Anterior cingulate cortex (tissue), 58 donors: ENCODE data around the gene YRDC.
A peak's percentile ranks its signal among the peaks of the same experiment; 100 is the strongest.

Source experiments
- DNase-seq, 58 donors: peaks; one replicate each; lab custom pipeline; 2025; lab: John Stamatoyannopoulos, UW

The YRDC gene, protein sequence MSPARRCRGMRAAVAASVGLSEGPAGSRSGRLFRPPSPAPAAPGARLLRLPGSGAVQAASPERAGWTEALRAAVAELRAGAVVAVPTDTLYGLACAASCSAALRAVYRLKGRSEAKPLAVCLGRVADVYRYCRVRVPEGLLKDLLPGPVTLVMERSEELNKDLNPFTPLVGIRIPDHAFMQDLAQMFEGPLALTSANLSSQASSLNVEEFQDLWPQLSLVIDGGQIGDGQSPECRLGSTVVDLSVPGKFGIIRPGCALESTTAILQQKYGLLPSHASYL

DNA sequence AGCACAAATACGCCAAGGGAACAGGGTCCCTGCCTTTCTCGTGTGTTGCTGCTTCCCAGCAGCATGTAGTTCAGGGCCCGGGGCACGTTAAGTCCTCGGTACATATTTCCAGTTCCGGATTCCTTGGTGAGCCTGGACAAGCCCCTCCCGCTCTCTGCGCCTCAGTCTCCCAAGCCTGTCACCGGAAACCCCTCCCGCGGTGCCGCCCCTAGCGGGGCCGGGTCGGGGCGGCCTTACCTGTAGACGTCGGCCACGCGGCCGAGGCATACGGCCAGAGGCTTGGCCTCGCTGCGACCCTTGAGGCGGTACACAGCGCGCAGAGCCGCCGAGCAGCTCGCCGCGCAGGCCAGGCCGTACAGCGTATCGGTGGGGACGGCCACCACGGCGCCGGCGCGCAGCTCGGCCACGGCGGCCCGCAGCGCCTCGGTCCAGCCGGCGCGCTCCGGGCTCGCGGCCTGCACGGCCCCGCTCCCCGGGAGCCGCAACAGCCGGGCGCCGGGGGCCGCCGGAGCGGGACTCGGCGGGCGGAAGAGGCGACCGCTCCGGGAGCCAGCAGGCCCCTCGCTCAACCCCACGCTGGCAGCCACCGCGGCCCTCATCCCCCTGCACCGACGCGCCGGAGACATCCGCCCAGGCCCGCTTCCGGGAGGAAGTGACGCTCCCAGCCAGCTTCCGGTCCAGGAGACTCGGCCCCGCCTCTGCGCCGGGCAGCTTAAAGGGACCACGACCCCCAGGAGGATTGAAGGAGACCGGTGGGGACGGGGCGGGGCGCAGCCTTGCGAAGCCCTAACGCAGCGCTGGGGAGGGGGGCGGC lies at the start of gene YRDC, which contains the start of gene C1orf122:
YRDC (minus strand) TSS at position 654 of the 814 bp plus-strand sequence; CDS start at position 626, 28 bp downstream.
C1orf122 (plus strand) TSS at position 236 of the 814 bp plus-strand sequence. CDS start 615 bp downstream, outside the sequence.
- peak; percentile 46 to 97 (median 91) for DNase-seq

GRCh38 chr1:37854406-37854805 lies 46.4 kb upstream of the YRDC start:
- DNase-seq: no peak

- no peak for DNase-seq
These were observed 45.1 kb upstream of the YRDC start for GRCh38 chr1:37853157-37853556.

DNA sequence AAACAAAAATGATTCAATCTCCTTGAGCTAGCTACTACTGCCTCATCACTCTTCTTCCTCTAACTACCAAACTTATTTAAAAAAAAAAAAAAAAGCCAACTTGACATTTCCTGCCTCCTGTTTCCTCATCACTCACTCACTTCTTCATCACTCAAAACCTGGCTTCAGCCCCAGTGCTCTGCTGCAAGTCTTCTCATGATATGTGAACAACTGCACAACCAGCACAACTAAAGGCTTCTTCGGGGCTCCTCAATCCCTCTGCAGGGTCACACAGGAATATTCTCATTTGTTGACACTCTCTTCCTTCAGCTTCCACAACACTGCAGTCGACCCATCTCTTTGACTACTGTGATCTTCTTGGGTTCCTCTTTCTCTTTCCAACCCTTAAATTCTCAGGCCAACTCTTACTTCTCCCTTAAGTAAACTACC lies 43.8 kb upstream of the YRDC start:
- DNase-seq: no peak

- no peak for DNase-seq
These were observed 43.3 kb upstream of the YRDC start for GRCh38 chr1:37851262-37851661.

DNA sequence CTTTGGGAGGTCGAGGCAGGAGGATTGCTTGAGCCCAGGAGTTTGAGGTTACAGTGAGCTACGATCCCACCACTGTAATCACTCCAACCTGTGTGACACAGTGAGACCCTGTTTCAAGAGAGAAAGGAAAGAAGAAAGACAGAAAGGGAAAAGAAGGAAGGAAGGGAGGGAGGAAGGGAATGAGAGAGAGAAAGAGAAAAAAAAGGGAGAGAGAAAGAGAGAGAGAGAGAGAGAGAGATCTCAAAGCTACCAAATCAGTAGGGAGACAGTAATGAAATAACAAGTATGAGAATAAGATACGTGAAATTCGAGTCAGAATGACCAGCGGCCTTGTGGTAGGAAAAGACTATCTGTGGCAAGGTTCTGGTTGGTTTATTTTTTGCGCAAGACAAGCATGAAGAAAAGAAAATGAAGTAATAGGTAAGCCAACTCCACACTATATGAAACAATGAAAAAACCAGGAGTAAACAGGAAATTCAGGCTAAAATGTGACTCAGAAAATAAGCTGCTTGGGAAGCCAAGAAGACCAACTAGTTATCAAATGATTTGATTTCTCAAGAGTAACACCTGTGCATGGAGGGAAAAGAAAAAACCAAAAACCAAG lies 42.4 kb upstream of the YRDC start:
- DNase-seq: no peak

DNA sequence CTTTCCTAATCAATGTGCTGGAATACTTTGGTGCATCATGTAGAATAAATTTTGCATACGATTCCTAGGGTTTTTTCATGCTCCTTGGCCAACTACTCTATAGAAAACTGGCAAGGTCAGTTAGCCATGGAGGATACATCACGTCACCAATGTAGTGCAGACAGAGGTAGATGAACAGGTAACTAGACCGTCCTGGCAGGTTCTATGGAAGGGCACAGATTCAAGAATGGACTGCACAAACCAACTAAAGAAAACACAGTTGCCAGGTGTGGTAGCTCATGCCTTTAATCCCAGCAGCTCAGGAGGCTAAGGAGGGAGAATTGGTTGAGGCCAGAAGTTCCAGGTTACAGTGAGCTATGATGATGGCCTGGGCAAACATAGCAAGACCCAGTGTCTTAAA lies 41.5 kb upstream of the YRDC start:
- no peak for DNase-seq

DNA sequence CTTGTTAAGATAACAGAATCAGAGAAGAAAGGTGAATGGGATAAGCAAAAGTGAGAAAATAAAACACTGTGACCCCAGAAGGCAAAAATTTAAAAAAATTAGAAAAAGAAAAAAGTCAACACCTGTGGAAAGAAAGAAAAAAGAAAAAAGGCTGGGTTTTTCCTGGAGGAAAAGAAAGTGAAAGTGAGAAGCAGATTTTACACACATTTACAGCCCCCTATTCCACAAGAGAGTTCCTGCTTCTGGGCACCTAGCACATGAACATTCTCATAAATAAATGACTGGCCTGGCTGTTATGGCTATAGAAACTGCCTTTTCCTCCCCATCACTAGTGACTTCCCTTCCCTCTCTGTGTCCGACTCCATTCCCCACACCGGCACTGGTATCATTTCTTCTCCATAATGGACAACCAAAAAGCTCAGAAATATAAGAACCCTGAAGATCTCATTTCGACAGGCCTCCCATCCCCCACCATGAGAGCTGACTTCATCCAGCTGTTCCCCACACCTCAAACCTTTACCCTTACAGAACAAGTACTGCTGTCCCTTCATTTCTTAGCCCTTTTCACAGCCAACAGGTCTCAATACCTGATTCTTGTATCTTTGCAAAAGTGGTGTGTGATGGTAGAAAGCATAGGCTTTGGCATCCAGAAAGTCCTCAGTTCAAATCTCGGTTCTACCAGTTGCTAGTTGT lies 38.8 kb upstream of the YRDC start:
- DNase-seq: no peak

- DNase-seq: no peak
These were observed 37.8 kb upstream of the YRDC start for GRCh38 chr1:37845786-37846185.

DNA sequence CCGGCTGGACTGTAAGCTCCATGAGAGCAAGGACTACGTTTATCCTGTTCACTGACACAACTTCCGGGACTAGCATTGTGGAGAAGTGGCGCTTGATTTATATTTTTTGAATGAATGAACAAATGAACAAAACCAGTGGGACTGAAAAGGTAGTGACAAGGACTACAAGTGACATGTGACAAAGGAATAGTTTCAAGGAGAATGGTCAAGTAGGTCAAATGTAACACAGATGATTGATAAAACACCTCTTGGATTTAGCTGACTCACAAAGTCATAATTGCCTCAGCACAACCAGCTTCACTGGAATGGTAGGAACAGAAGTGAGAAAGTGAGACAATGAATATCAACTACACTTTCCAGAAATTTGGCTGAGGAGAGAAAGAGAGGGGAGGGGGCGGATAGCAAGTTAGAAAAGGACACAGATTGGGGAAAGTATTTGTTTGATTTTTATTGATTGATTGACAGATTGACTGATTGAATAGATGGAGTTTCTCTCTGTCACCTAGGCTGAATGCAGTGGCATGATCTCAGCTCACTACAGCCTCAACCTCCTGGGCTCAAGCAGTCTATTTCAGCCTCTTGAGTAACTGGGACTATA lies 37.1 kb upstream of the YRDC start:
- DNase-seq: no peak

- DNase-seq: no peak
These were observed 36.5 kb upstream of the YRDC start for GRCh38 chr1:37844536-37844935.

- DNase-seq: no peak
These were observed 33.6 kb upstream of the YRDC start for GRCh38 chr1:37841652-37842051.

GRCh38 chr1:37840711-37841110 lies 32.7 kb upstream of the YRDC start:
- DNase-seq: no peak

GRCh38 chr1:37839676-37840075 lies 31.7 kb upstream of the YRDC start:
- DNase-seq: no peak

- DNase-seq: no peak
These were observed 28.8 kb upstream of the YRDC start for GRCh38 chr1:37836788-37837187.

DNA sequence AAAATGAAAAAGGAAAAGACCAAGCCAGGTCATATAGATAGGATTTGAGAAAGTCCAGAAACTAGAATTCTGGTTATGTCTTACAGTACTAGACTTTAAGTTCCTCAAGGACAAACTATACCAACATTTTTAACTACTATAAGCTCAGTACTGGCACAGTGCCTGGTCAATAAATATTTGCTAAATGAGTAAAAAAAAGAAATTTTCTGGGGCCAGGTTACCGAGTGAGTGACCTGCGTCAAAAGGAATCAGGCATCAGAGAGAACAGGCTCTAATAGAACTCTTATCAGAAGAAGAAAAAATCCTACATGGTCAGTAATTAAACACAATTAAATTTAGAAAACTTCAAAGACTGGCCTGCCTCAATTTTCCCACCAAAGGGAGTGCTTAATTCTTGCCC lies 23.8 kb upstream of the YRDC start:
- DNase-seq: no peak

GRCh38 chr1:37831109-37831508 lies 23.1 kb upstream of the YRDC start:
- DNase-seq: no peak

DNA sequence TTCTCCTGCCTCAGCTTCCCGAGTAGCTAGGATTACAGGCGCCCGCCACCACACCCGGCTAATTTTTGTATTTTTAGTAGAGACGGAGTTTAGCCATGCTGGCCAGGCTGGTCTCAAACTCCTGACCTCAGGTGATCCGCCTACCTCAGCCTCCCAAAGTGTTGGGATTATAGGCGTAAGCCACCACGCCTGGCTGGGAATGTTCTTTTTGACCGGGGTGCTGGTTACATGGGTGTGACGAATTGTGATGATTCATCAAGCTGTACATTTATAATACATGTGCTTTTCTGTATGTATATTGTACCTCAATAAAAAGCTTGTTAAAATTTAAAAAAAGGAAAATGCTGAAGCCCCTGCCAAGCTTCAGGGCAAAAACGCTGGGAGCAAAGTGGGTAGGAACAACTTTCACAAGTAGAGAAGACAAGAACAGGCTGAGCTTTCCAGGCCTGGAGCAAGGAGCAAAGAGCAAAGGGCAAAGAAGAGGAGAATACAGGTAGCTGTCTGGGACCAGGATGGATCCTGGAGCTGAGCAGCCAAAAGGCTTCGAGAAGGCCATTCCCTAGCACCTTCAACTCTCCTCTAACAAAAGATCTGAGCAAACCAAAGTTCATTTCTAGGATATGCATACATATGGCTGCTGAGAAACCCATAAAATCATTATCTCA lies 20.5 kb upstream of the YRDC start:
- DNase-seq: no peak

GRCh38 chr1:37825506-37825905 lies 17.5 kb upstream of the YRDC start:
- no peak for DNase-seq

DNA sequence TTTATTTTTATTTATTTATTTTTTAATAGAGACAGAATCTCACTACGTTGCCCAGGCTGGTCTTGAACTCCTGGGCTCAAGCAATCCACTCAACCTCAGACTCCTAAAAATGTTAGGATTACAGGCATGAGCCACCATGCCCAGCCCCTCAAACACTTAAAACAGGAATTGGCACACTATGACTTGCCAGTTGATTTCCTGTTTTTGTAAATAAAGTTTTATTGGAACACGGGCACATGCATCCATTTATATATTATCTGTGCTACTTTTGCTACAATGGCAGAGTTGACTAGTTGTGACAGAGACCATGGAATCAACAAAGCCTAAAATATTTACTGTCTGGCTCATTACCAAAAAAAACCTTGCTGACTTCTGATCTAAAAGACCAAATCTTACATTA lies 16.0 kb upstream of the YRDC start:
- DNase-seq: no peak
